ENCODE data around the gene SIAH2.

SIAH2 gene

GRCh38 chr3:150773616-150774192, 10.7 kb upstream of the SIAH2 start:
- no peak for DNase-seq (ENCODE audit: low spot score)

GRCh38 chr3:150771600-150771999, 8.6 kb upstream of the SIAH2 start:
- DNase-seq (ENCODE audit: low spot score) = no peak

DNA sequence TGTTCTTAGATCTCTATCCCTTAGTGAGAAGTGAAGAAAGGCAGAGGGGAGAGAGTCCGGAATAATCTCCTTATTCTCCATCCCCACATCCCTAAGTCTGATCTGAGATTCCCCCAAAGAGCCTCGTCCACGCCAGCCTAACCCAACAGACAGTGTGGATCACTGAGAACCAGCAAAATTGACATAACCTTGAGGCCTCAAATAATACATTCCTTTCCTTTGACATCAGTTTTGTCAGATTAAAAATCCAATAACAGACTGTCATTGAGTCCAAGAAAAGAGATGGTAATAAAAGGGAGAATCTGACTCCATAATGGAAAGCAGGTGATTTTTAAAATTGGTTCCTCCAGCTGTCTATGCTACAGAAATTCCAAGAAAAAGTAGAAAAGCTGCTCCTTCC, 7.7 kb upstream of the SIAH2 start:
- DNase-seq (ENCODE audit: low spot score) = no peak

GRCh38 chr3:150766742-150767141, 3.8 kb upstream of the SIAH2 start:
- DNase-seq (ENCODE audit: low spot score) = no peak

- no peak for DNase-seq (ENCODE audit: low spot score)
Observed at GRCh38 chr3:150765949-150766720, 3.2 kb upstream of the SIAH2 start.

- no peak for DNase-seq (ENCODE audit: low spot score)
Observed at GRCh38 chr3:150764967-150765366, 2.0 kb upstream of the SIAH2 start.

GRCh38 chr3:150764566-150764965, 1.6 kb upstream of the SIAH2 start:
- no peak for DNase-seq (ENCODE audit: low spot score)

DNA sequence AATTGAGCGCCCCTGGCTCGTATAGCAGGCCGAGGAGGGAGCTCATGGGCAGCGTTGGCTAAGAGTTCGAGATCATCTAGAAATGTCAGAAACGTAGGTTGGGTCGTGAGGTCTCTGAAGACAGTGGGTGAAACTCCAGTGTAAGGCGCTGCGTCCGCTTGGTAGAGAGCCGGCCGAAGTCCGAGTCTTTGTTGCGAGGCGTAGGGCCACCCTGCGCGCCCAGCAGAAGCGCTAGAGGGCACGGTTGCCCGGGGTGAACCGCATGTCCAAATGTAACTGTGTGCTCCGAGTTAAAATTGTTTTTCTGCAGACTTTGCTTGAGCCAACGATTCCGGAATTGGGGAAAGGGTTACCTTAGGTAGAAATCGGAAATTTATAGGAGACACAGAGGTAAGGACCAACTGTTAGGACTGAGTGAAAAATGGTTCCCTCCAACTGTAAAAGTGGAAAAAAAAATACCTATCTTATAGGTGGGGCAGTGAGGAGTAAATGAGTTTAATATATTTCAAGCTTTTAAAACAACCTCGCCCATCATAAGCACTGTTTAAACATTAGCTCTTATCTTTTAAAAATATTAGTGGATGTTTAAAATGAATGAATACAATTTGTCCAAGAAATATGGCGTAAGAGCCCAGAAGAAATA, 993 bp upstream of the SIAH2 start:
- DNase-seq (ENCODE audit: low spot score) = peak; percentile 52

DNA sequence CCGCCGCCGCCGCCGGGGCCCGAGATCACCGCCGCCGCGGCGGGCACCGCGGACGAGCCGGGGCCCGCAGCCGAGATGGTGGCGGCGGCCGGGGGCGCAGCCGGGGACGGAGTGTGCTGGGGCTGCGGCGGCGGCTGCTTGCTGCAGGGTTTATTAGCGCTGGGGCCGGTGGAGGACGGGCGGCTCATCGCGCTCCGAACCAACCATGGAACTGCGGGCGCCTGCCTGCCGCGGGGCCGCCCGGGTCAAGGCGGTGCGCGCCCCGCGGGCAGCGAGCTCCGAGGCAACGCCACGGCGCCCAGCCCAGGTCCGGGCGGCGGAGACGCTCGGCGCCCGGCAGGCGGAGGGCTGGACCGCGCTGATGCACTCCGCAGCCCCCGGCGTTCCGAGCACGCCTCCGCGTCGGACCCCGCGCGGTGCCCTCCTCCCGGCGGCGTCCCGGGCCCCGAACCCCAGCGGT, 277 bp downstream of the SIAH2 start:
- DNase-seq (ENCODE audit: low spot score) = no peak

GRCh38 chr3:150761831-150762661, 923 bp downstream of the SIAH2 start:
- no peak for DNase-seq (ENCODE audit: low spot score)

- DNase-seq (ENCODE audit: low spot score) = peak; percentile 46
Observed at GRCh38 chr3:150760431-150761200, 2.4 kb downstream of the SIAH2 start.

GRCh38 chr3:150759947-150760346, 3.0 kb downstream of the SIAH2 start:
- DNase-seq (ENCODE audit: low spot score) = no peak

GRCh38 chr3:150759319-150759718, 3.6 kb downstream of the SIAH2 start:
- no peak for DNase-seq (ENCODE audit: low spot score)

DNA sequence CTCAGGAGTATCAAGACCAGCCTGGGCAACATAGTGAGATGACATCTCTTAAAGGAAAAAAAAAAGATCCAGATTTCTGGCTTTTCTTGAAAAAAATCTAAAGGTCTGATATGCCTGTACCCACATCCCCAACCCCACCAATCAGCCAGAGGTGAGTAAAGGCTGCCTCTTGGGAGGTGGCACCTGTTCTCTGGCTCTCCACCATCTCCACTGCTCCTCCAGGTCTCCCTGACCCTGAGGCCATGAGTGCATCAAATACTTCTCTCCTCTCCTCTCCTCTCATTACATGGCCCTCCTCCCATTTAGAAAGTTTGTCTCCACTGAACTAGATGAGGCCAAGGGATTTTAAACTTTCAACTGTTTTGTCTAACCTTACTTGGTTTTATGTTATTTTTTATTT, 5.2 kb downstream of the SIAH2 start:
- DNase-seq (ENCODE audit: low spot score) = no peak

DNA sequence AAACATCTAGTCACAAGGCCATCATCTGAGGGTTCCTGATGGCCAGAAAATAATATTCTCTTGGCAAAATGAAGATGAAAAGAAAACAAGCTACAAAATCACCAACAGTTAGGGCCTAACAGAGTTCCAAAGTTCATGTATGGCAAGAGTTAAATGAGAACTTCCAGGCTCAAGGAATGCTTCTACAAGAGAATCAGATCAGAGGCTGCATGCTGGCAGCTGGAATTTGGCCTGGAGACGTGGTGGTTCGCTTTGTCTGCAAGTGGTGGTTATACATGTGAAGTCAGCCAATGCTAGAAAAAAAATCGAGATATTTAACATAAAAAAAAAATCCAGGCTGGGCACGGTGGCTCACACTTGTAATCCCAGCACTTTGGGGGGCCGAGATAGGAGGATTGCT, 5.6 kb downstream of the SIAH2 start:
- DNase-seq (ENCODE audit: low spot score) = no peak

- no peak for DNase-seq (ENCODE audit: low spot score)
Observed at GRCh38 chr3:150756491-150757059, 6.4 kb downstream of the SIAH2 start.

DNA sequence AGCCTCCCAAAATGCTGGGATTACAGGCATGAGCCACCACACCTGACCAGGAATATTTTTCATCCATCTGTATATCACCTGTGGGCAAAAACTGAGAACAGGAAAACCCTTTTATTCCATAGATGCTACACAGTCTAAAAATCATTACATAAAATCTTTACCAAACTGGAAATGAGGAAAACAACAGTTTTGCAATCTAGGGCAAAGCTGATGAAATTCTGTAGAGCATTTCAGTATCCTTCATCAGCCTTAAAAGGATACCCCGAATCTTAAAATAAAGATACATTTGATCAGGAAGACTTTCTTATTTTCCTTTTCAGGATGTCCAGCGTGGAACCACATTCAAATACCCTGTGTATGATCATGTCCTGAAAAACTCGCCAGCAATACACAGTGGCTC, 7.1 kb downstream of the SIAH2 start:
- DNase-seq (ENCODE audit: low spot score) = no peak

GRCh38 chr3:150754896-150755295, 8.1 kb downstream of the SIAH2 start:
- DNase-seq (ENCODE audit: low spot score) = no peak

GRCh38 chr3:150751781-150752263, 11.1 kb downstream of the SIAH2 start:
- DNase-seq (ENCODE audit: low spot score) = no peak

DNA sequence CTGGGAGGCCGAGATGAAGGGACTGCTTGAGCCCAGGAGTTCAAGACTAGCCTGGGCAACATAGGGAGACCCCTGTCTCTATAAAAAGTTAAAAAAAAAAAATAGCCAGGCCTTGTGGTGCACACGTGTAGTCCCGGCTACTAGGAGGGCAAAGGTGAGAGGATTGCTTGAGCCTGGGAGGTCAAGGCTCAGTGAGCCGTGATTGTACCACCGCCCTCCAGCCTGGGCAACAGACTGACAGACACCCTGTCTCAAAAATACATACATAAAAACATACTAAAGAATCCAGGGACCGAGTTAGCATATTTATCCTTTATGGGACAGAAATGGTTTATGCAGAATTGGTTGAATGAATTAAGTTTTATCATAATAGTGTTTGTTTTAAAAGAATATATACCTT, 13.7 kb downstream of the SIAH2 start:
- DNase-seq (ENCODE audit: low spot score) = no peak

- DNase-seq (ENCODE audit: low spot score) = no peak
Observed at GRCh38 chr3:150748684-150749047, 14.3 kb downstream of the SIAH2 start.

Measured in CD4-positive, alpha-beta T cell treated with Interleukin-15 for 4 hours (primary cell).